Uterus (tissue), 2 donors: ENCODE measurements around the gene DLG3.

Experiments
- POLR2A ChIP-seq, 2 donors: fragments of 450-650 bp; IDR thresholded peaks; one replicate each; pipeline ENCODE4 v1.6.1; 2016; ENCODE audit warnings: antibody characterized with exemption in 2 of 2, mild to moderate bottlenecking in 1 of 2, moderate library complexity in 1 of 2
- TF ChIP-seq, protein P1 (sequence below), 4 experiments: fragments of 200-600 bp in 2 of 4; fragments of 450-650 bp in 2 of 4; sonication (generic) in 2 of 4; IDR thresholded peaks; one replicate each; pipeline ENCODE4 v1.5.1; 2016 to 2019; ENCODE audit warnings: antibody characterized with exemption in 4 of 4, mild to moderate bottlenecking in 2 of 4, moderate library complexity in 1 of 4

DNA sequence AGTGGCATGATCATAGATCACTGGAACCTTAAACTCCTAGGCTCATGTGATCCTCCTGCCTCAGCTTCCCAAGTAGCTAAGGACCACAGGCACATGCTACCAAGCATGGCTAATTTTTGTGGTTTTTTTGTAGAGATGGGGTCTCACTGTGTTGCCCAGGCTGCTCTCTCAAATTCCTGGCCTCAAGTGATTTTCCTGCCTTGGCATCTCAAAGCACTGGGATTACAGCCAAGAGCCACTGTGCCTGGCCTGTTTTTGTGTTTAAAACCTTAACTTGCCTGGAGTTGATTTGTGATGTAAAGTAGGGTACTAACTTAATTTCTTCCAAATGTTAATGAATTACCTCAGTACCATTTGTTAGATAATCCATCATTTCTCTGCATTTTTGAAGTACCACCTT is 22.3 kb downstream of the DLG3 start:
- TF ChIP-seq, protein P1, sequence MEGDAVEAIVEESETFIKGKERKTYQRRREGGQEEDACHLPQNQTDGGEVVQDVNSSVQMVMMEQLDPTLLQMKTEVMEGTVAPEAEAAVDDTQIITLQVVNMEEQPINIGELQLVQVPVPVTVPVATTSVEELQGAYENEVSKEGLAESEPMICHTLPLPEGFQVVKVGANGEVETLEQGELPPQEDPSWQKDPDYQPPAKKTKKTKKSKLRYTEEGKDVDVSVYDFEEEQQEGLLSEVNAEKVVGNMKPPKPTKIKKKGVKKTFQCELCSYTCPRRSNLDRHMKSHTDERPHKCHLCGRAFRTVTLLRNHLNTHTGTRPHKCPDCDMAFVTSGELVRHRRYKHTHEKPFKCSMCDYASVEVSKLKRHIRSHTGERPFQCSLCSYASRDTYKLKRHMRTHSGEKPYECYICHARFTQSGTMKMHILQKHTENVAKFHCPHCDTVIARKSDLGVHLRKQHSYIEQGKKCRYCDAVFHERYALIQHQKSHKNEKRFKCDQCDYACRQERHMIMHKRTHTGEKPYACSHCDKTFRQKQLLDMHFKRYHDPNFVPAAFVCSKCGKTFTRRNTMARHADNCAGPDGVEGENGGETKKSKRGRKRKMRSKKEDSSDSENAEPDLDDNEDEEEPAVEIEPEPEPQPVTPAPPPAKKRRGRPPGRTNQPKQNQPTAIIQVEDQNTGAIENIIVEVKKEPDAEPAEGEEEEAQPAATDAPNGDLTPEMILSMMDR (IDR thresholded peaks at IDR 0.05): no peak
- no peak for TF ChIP-seq POLR2A (IDR thresholded peaks at IDR 0.05)
